A673 (cell line): Measurements from ENCODE around the gene KRT34.

Source experiments
- EZH2 ChIP-seq: fragments of 200-600 bp; sonication (generic); IDR thresholded peaks from 2 replicates; pipeline ENCODE4 v1.6.1; 2017; ENCODE audit warnings: borderline replicate concordance, low read depth, mild to moderate bottlenecking, mixed read lengths, antibody characterized with exemption, low read length; ENCODE audit not compliant: poor library complexity, severe bottlenecking
- TF ChIP-seq, protein P1 (sequence below): fragments of 300-800, 200-600 bp; sonication (generic); conservative IDR thresholded peaks from 2 replicates; pipeline ENCODE4 v1.5.1; 2017; ENCODE audit warnings: low read depth, mild to moderate bottlenecking, antibody characterized with exemption, low read length, moderate library complexity, mixed read lengths

DNA sequence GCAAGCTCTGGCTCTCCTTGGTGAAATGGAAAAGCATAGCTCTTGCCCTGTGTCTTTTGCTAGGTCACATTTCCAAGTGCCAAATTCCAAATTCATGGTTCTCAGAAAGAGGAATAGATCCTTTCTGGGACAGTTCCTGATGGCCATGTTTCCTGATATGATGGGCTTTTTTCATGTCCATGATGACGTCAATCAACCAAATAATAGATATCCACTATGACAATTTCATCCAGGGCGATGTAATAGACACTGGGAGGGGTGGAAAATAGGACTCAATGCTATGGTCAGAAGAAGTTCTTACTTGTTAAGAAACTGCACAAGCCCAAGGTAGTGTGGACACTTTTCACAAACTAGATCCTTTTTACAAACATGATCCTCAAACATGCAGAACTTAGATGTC is 30.9 kb downstream of the KRT34 start:
- TF ChIP-seq, protein P1, sequence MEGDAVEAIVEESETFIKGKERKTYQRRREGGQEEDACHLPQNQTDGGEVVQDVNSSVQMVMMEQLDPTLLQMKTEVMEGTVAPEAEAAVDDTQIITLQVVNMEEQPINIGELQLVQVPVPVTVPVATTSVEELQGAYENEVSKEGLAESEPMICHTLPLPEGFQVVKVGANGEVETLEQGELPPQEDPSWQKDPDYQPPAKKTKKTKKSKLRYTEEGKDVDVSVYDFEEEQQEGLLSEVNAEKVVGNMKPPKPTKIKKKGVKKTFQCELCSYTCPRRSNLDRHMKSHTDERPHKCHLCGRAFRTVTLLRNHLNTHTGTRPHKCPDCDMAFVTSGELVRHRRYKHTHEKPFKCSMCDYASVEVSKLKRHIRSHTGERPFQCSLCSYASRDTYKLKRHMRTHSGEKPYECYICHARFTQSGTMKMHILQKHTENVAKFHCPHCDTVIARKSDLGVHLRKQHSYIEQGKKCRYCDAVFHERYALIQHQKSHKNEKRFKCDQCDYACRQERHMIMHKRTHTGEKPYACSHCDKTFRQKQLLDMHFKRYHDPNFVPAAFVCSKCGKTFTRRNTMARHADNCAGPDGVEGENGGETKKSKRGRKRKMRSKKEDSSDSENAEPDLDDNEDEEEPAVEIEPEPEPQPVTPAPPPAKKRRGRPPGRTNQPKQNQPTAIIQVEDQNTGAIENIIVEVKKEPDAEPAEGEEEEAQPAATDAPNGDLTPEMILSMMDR, result no peak
- no peak for TF ChIP-seq EZH2
